HG02981 (cell line): Measurements from ENCODE around the gene BRIP1.
"Not testable (repeated sequence)": the region's sequence is repeated elsewhere in the genome, so short reads cannot be mapped to it uniquely, and the experiment has no call there.

ENCODE experiments used
- ATAC-seq: cut with Tn5 transposase; IDR thresholded peaks from one replicate; pipeline ENCODE4 v1.9.1; 2021; ENCODE audit warnings: mild to moderate bottlenecking, moderate library complexity; ENCODE audit not compliant: unreplicated experiment

BRIP1 gene

DNA sequence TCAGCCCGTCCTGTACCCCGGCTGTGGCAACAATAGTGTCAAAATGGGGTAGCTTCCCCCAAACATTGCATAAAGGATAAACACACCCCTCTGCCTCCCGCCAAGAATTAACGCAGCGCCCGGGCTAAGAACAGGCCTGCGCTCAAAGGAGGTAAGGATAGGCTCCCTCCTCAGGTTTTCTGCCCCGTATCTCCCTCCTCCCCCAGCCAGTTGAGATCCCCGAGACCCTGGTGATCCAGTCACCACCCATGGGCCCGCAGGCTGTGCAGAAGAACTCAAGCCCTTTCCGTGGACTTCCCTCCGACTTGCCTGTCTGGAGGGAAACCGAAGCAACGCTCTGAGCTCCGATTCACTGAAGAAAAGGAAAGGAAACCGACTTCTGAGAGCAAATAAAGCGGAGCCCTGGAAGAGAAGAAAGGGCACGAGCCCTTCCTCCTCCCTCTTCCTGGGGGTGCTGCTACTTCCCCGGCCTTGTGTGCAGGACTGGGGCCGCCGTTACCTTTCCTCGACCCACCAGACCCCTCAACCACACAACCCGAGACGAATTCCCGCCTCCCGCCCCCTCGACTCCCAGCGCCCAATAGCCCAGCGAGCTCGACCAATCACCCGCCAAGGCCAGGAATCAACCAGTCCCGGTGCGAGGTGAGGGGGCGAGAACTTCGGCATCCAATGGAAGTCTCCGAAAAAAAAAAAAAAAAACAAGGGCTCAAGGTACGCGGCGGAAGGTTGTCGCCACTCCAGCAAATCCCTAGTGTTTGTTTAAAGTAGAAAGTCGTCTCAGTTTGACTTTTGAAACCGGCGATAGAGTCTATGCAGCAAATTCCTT, at the start of gene BRIP1:
TSS of gene BRIP1 (minus strand) at position 554 of the 826 bp plus-strand sequence. CDS start 1,989 bp downstream, outside the sequence.
- ATAC-seq, result peak; percentile 97

GRCh38 chr17:61908292-61909037, 45.1 kb upstream of the BRIP1 start:
- no peak for ATAC-seq

DNA sequence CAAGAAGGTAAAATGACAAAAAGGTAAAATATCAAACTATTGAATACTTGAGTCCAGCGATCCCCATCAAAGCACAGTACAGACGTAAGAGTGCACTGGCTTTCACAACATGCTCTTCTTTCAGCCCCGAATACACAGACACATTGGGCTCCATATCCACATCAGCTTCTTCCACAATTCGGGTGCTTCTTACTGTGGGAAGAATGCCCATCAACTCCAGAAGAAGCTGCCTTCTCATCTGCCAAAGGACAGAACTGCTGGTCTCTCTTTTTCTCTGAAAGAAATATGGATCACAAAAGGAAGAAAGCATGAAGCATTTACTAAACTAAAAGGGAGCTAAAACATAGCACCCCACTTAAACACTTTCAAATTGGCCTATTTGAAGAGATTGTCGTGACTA, 44.0 kb upstream of the BRIP1 start:
- no peak for ATAC-seq

DNA sequence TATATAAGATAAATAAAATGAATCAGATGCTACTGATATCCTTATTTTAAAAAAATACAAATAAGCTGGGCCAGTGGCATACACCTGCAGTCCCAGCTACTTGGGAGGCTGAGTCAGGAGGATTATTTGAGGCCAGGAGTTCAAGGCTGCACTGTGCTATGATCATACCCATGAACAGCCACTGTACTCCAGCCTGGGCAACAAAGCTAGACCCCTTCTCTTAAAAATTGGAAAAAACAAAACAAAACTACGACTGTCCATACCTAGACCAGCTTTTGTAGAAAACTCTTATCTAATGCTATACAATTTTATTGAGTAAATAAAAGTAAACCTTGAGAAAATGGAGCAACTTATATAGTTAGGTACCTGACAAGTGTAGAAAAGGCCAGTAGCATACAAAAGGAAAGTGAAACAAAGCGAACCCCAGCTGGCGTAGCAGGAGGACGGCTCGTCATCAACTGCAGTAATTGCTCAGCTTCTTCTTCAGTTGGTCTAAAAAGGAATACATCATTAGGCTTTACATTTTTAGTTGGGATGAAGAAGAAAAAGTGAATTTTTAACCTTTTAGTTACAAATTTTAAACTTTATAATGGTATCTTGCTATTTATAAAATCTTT, 40.9 kb upstream of the BRIP1 start:
- ATAC-seq, result peak; percentile 70

DNA sequence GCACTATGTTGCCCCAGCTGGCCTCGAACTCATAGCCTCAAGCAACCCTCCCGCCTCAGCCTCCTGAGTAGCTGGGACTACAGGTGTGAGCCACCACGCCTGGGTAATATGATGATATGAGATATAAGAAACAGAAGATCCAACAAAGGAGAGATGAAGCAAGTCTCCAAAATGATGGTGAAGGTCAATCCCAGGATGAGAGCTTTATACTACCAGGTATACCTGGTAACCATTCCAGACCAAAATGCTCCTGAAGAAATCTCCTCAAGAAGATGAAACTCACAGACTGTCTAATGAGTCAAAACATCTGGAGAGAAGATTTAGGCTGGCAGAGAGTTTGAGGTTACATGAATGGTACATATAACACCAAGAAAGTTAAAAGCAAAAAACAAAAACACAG, 39.9 kb upstream of the BRIP1 start:
- no peak for ATAC-seq

DNA sequence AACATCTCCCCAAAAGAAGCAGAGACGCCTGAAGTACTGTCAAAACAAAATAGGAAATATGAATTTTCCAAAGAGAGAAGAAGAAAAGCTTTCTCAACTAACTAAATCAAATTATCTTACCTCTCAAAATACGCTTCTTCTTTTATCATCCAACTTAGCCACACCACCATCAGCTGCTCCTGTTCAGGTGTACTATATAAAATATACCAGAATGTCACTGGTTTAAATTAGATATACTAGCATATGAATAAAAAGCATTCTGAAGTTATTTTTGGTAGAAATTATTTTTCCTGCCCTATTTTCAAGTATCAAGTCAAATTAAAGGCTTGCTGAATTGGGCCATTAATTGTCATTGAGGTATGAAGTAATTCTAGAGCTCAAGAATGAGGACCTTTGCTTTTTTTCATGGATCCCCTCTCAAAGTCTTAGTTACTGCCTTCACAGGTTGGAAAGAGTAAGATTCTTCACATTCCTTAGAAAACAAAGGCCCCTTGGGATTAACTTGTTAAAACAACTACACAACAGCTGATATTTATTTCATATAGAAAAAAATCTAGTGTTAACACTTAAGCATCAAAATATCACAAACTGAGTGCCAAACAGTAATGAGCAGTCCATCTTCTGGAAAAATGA, 34.3 kb upstream of the BRIP1 start:
- no peak for ATAC-seq

DNA sequence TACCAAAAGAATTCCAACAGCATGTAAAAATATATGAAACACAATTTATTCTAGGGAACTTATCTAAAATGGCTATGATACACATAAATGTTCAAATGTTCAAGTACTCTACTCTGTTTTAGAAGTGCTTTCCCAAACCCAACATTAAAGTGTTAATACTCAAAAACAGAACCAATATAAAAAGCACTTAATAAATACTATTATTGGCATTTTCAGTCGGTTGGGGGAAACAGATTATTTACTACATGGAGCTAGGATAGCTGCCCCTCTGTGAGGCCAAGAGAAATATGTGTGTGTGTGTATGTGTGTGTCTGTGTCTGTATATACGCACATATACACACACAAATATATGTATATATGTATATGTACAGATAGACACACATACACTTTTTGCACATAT, 32.1 kb upstream of the BRIP1 start:
- ATAC-seq, result no peak

DNA sequence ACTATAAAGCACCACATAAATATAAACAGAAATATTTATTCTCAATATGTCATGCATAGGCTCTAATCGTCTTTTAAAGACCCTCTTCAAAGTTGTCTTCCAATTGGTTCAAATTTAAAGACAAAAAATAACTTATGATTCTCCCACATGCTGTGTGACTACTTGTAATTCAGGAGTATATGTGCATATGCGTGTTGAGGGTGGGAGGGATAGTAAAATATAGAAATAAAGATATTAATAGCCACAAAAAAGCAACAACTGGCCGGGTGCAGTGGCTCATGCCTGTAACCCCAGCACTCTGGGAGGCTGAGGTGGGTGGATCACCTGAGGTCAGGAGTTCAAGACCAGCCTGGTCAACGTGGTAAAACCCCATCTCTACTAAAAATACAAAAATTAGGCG, 31.0 kb upstream of the BRIP1 start:
- not testable (repeated sequence) for ATAC-seq

DNA sequence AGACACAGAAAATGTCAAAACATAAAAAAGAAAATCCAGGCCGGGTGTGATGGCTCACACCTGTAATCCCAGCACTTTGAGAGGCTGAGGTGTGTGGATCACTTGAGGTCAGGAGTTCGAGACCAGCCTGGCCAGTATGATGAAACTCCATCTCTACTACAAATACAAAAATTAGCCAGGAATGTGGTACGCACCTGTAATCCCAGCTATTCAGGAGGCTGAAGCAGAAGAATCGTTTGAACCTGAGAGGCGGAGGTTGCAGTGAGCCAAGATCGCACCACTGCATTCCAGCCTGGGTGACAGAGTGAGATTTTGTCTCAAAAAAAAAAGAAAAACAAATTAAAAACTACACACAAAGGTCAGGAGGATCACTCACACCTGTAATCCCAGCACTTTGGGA, 24.4 kb upstream of the BRIP1 start:
- not testable (repeated sequence) for ATAC-seq

DNA sequence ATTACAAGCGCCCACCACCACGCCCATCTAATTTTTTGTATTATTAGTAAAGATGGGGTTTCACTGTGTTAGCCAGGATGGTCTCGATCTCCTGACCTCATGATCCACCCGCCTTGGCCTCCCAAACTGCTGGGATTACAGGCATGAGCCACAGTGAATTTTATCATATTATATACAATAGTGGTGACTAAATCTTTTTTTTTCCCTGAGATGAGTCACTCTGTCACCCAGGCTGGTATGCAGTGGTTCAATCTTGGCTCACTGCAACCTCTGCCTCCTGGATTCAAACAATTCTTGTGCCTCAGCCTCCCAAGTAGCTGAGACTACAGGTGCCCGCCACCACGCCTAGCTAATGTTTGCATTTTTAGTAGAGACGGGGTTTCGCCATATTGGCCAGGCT, 22.5 kb upstream of the BRIP1 start:
- not testable (repeated sequence) for ATAC-seq

DNA sequence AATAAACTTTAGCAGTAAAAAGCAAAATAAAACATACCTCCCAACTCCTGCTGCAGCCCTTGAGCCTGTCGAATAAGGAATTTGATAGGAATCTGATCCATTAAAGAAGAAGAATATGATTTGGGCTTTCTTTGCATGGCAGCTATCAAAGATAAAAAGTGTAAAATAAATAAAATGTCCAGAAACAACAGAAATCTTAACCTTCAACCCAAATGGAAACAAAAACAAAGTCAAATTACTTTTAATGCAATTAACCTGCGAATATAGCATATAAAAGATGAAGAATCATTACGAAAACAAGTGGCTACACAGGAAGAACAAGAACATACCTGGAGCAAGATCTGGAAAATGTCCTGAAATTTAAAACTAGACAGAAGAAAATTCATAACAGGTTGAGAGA, 21.5 kb upstream of the BRIP1 start:
- no peak for ATAC-seq

GRCh38 chr17:61880589-61881102, 17.3 kb upstream of the BRIP1 start:
- ATAC-seq, result no peak

DNA sequence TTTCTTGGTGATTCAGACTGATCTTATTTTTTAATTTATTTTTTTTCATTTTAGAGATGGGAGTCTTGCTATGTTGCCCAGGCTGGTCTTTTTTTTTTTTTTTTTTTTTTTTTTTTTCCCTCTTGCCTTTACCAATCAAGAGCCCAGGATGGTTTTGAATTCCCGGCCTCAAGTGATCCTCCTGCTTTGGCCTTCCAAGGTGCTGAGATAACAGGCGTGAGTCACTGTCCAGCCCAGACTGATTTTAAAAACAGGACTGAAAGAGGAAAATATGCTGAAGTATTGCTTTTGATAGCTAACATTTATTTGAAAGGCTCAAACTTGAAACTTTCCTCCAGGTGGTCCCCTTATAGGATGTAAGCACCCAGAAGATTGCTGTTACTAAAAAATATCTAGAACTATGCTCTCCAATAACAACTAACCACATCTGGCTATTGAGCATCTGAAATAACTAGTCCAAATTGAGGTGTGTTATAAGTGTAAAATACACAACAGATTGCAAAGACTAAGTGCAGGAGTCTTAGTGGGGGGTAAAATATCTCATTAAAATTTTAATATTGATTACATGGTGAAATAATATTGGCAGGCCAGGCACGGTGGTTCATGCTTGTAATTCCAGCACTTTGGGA, 15.8 kb upstream of the BRIP1 start:
- no peak for ATAC-seq

- ATAC-seq, result no peak
These were observed 15.2 kb upstream of the BRIP1 start for GRCh38 chr17:61878520-61878919.

DNA sequence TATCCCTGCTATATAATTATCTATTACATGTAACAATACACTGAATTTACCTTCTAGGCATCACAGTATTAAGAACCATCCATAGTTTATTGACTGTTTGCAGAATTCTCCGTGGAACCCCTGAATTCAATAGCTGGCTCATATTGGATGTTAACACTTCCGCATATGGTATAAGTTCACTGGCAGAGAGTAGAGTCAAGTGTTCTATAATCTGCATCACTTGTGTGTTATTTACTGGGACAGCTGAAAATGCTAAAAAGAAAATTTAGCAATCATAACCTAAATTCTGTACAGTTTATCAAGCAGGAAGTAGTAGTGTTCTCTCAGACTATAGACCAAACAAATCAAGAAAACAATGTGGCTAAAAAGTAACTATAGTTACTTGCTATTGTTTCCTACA, 14.5 kb upstream of the BRIP1 start:
- no peak for ATAC-seq

GRCh38 chr17:61875804-61876203, 12.5 kb upstream of the BRIP1 start:
- no peak for ATAC-seq

DNA sequence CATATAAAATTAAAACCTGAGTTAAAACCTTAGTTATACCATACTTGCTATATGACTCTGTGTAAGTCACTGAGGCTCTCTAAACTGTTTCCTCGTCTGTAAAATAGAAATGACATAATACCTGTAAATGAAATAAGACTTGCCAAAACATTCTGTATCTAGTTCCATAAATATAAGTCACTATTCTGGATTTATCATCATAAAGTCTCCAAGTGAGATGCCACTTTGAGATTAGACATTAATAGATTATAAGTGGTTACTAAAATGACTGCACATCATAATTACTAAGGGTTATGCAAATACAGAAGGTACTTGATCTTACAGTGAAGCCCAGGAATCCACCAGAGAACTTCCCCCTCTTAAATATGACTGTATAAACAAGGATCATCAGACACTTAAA, 12.0 kb upstream of the BRIP1 start:
- ATAC-seq, result peak; percentile 69

DNA sequence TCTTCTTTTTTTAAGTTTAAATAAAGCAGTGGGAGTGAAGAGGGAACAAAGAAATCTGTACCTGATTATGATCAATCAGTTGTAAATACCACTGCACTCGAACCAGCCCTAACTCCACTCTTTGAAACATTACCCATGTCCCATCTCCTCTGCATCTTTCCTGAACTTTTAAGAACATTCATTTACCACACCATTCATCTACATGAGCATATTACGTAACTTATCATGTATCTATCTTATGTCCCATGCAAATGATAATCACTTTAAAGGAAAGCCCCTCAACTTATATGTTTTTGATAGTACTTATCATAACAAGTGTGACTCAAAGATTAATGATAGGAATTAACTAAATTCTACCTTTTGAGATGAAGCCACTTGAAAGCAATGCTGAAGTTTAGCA, 10.7 kb upstream of the BRIP1 start:
- ATAC-seq, result no peak

DNA sequence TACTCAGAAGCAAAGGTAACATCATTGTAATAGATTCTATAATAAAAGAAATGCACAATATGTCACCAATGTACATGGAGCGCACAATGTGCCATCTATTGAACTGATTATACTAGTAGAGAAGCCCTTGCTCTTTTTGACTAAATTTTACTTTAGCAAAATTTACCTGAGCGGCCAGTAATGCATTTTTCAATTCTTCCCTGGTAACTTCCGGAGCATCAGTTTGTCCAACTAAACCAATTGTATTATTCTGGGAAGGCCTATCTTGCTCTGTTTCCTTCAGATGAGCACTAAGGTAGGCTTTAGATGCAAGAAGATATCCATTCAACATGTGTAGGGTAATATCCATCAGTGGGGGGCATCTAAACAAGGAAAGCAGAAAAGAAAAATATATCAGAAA, 8.8 kb upstream of the BRIP1 start:
- no peak for ATAC-seq

DNA sequence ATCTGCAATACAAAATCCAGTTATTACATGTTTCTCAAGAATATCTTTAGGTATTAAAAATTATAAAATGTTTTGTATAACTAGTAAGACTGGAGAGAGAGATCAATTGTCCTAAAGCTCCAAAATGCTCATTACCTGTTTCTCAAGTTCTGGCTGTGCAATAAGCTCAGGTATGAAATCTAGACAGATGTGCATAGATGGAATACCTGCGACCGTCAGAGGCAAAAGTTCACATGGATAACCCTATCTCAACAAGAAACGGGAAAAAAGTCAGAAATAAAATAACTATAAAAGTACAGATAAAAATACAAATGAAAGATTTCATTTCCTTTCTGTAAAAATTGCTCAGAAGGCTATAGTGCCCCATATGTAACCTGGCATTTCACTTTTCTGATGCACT, 5.8 kb upstream of the BRIP1 start:
- ATAC-seq, result no peak

DNA sequence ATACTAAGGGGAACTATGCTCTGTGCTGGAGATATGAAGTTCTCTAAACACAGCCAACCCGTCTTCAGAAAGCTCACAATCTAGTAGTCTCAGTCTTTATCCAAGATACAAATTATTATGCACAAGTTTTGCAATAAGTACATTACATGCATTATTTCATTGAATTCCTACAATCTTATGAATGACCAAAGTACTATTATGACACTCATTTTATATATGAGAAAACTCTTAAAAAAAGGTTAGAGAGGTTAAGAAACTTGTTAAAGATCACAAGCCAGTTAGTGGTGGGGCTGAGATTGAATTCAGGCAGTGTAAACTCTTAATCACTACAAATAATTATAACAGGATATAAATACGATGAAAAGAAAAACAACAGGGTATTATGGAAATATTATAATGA, 4.7 kb upstream of the BRIP1 start:
- no peak for ATAC-seq
